ENCODE measurements around the gene ISYNA1.
A peak's percentile ranks its signal among the peaks of the same experiment; 100 is the strongest.

The ISYNA1 gene

GRCh38 chr19:18442941-18443340, 5.0 kb upstream of the ISYNA1 start:
- no peak for DNase-seq

- DNase-seq = peak; percentile 54
These were observed 4.2 kb upstream of the ISYNA1 start for GRCh38 chr19:18441804-18442788.

GRCh38 chr19:18440936-18441803, 3.2 kb upstream of the ISYNA1 start:
- no peak for DNase-seq

- peak; percentile 31 for DNase-seq
These were observed 2.5 kb upstream of the ISYNA1 start for GRCh38 chr19:18440415-18440877.

GRCh38 chr19:18439910-18440237, 1.9 kb upstream of the ISYNA1 start:
- DNase-seq = no peak

- no peak for DNase-seq
These were observed 1.3 kb upstream of the ISYNA1 start for GRCh38 chr19:18439025-18439909.

GRCh38 chr19:18438331-18439024, 545 bp upstream of the ISYNA1 start:
- DNase-seq = no peak

- peak; percentile 64 for DNase-seq
These were observed 1.1 kb downstream of the ISYNA1 start for GRCh38 chr19:18436671-18437490.

- DNase-seq = no peak
These were observed 1.9 kb downstream of the ISYNA1 start for GRCh38 chr19:18435842-18436670.

- DNase-seq = no peak
These were observed 2.6 kb downstream of the ISYNA1 start for GRCh38 chr19:18435178-18435841.

- no peak for DNase-seq
These were observed 3.3 kb downstream of the ISYNA1 start for GRCh38 chr19:18434411-18435175.

GRCh38 chr19:18433735-18434398, 4.1 kb downstream of the ISYNA1 start:
- no peak for DNase-seq

- no peak for DNase-seq
These were observed 4.8 kb downstream of the ISYNA1 start for GRCh38 chr19:18433015-18433691.

GRCh38 chr19:18432275-18433014, 5.5 kb downstream of the ISYNA1 start:
- DNase-seq = no peak

- DNase-seq = no peak
These were observed 6.4 kb downstream of the ISYNA1 start for GRCh38 chr19:18431351-18432197.

All from central memory CD4-positive, alpha-beta T cell (primary cell).